NCI-H526 treated with DMSO at 0.1 percent for 48 hours (cell line): ENCODE data around the gene ME1.
"Not testable (repeated sequence)": the region's sequence is repeated elsewhere in the genome, so short reads cannot be mapped to it uniquely, and the experiment has no call there.

Experiments used
- DNase-seq: peaks from one replicate; lab custom pipeline; 2025; lab: John Stamatoyannopoulos, UW

Gene ME1

DNA sequence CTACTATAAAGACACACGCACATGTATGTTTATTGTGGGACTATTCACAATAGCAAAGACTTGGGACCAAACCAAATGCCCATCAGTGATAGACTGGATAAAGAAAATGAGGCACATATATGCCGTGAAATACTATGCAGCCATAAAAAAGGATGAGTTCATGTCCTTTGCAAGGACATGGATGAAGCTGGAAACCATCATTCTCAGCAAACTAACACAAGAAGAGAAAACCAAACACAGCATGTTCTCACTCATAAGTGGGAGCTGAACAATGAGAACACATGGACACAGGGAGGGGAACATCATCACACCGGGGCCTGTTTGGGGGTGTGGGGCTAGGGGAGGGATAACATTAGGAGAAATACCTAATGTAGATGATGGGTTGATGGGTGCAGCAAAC lies 174.1 kb downstream of the ME1 start:
- not testable (repeated sequence) for DNase-seq

DNA sequence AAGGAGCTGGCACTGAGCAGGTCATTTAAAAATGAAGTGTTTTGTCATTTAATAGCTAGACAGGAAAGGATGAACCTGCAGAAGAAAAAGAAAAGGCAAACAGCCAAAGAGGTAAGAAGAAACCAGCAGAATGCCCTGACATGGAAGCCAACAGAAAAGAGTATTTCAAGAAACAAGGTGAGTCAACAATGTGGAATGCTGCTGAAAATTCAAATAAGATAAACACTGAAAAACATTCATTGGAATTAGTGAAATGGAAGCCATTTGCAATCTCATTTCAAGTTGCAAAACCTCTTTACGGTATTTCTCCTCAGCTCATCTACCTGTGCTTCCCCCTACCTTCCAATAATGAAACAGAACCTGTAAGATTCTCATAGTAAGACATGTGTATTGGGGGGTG lies 178.1 kb downstream of the ME1 start:
- no peak for DNase-seq

GRCh38 chr6:83250235-83250634 lies 180.6 kb downstream of the ME1 start:
- DNase-seq, result no peak

GRCh38 chr6:83247471-83247870 lies 183.4 kb downstream of the ME1 start:
- no peak for DNase-seq

DNA sequence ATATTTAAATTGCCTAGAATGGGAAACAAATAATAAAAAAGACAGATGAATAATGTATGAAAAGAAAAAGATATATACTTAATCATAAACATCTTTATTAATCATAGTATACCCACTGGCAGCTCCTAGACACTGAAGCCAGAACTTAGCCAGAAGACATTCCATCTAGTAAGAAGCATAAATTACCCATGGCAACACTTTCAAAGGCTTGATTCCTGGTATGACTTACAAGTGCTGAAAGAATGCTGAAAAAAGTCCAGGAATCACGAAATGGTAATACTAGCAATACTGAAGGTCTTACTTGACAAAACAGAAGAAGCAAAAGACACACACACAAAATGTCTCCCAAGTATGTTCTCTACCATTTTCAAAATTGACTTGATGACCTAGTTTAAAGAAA lies 199.7 kb downstream of the ME1 start:
- DNase-seq, result no peak

DNA sequence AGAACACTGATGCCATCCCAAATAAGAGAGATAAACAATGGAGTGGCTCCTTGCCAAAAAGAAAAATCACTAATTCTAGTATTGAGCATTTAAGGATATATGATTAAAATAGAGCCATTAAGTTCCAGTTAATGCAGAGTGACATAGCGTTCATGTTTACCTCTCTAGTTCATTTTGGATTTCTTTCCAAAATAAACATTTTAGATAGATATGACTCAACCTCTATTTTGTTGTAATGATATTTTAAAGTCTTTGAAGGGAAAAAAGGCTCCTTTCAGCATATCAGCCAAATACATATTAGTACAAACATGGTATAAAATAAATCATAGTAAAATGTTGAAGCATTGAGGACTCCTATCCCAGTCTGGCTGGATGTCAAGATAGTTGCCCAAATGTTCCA lies 204.3 kb downstream of the ME1 start:
- DNase-seq, result no peak

GRCh38 chr6:83221889-83222479 lies 208.9 kb downstream of the ME1 start:
- no peak for DNase-seq

DNA sequence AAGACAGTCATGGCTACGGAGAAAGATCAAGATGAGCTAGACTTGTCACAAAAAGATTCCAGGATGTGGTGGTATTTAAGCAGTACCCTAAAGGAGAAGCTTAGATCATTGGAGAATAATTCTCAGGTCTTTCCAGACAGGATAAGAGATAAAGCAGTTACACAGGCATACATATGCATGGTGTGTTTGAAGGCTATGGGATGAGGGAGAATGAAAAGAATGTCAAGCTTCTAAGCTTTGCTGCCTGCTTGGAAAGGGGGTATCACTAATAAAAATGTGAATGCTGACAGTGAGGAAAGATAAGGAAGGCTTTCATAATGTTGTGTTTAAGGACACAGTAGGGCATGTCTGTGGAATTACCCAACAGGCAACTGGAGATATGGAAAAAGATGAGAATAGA lies 209.6 kb downstream of the ME1 start:
- DNase-seq, result no peak

GRCh38 chr6:83220121-83220520 lies 210.7 kb downstream of the ME1 start:
- no peak for DNase-seq

DNA sequence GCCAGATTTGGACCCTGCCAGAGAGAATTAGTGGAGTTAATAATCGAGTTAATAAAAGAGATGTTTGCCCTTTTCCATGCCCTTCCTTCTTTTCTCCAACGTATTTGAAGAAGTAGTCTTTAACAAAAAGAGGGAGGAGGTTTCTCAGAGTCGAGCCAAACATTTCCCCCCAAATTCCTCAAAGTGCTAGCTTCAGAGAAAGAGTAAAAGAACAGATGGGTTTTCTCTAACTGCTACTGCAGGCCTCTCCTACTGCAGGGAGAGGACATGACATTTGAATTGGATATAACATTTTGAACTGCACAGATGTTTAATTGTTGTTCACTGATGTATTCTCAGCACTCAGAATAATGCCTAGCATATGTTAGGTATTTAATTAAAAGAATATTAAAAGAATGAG lies 212.2 kb downstream of the ME1 start:
- DNase-seq, result no peak

GRCh38 chr6:83216806-83217205 lies 214.0 kb downstream of the ME1 start:
- DNase-seq, result no peak

DNA sequence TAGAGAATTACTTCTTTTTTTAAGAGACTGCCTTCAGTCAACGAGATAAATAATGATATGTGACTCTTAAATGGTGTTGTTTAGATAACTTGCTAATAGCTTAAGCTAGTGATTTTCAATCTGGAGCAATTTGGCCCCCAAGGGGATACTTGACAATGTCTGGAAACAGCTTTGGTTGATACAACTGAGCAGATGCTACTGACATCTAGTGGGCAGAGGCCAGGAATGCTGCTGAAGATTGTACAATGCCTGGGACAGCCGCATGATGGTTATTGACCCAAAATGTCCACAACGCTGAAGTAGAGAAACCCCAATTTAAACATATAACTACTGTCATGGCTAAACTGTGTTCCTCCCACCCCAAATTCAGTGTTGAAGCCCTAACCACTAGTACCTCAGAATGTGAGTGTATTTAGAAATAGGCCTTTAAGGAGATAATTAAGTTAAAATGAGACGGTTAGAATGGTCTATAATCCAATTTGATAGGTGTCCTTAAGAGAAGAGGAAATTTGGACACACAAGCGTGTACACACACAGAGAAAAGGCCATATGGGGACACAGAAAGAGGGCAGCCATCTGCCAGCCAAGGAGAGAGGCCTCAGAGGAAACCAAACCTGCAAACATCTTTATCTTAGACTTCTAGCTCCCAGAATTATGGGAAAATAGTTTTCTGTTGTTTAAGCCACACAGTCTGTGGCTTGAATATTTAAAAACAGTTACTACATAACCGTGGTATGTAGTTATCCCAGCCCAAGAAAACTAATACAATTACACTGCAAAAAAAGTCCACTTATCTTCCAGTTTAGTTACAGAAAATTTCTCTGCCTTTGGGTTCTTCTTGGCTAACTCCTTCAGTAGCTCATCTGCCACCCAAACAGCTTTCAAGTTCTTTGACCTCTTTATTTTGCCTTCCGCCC lies 215.5 kb downstream of the ME1 start:
- DNase-seq, result peak; percentile 48

- DNase-seq, result no peak
Observed at GRCh38 chr6:83202031-83202430, 228.8 kb downstream of the ME1 start.

DNA sequence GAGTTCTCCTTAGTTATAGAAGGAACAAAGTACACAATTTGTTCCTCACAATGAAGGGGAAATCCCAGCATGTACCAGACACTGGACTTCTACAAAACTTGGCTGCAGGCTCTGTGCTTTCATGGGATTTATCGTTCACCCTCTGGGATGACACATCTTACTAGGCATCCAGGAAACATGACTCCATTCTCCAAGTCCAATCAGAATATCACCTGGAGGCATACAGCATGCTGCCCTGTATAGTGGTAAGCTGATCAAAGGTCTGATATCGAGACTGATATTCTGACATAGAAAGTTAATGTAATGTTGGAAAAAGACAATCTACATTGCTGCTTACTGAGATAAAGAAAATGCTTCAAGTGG lies 231.0 kb downstream of the ME1 start:
- no peak for DNase-seq

GRCh38 chr6:83199173-83199862 lies 231.5 kb downstream of the ME1 start:
- DNase-seq, result no peak

GRCh38 chr6:83198486-83199172 lies 232.2 kb downstream of the ME1 start:
- DNase-seq, result no peak

DNA sequence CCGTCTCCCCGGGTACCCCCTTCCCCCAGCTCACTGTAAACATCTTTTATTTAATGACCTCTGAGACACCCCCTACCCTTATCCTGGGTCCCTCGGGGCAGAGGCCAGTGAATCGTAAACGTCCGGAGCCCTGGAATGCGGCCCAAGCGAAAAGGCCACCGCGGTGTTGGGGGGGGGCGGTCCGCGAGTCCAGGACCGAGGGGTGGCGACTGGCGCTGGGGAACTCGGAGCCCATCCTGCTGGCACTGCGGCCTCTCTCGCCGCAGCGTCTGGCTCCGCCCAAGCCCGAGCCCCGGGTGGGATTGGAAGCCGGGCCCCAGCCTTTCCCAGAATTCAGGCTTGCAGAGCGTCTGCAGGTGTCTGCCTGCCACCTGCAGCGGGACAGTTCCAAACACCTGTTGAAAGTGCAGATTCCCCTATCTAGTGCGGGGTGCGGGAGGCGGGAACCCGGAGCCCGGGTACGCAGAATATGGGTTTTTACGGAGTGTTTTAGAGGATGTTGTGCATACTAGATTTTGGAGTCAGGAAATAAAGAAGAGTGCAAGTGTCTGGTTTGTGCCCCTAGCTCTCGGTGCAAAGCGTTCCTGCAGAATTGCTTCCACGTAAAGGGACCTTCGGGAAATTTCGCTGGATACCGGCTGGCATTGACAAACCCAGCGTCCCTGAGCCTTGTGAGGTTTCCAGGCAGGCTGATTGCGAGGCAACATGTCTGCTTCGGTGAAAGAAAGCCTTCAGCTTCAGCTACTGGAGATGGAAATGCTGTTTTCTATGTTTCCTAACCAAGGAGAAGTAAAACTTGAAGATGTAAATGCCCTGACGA lies 236.9 kb downstream of the ME1 start:
- DNase-seq, result peak; percentile 75

DNA sequence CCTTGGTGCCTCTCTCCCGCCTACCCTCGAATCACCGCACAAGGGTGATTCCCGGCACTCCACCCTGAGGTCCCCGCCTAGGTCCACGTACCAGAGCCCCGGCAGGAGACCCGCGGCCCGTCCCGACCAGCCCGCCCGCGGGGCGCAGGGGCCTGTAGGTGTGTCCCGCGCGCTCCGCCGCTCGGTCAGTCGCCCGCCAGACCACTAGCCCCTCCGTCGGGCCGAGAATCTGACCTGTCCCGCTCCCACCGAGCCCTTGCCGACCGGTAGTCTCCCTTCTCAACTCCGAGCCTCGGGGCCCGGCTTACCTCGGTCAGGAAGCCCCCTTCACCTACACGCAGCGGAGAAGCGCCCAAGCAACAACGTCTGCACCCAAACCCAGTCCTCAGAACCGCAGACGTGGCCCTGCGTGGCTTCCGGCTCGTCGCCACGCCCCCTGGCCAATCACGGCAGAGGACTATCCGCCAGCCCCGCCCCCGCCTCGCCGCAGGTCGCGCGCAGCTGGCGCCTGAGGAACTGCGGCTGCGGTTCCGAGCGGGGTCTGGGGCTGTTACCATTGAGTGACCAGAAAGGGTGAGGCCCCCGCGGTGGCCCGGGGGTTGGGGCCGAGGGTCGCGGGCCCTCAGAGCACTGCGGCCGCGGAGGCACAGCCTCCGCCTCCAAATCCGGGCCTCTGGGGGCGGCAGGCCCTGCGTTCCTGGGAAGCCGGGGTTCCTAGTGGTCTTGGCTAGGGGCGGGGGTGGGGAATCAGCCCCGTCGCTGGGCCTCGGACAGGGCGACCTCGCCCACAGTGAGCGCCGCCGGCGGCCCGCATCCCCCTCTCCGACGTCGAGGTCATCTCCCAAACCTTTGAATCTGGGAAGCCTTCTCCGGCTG lies 237.7 kb downstream of the ME1 start, which contains the start of the genes PGM3 and RWDD2A:
PGM3 (minus strand) TSS at position 395 of the 876 bp plus-strand sequence. CDS start 2,253 bp downstream, outside the sequence.
RWDD2A (plus strand) TSS at position 487 of the 876 bp plus-strand sequence. CDS start 1,095 bp downstream, outside the sequence.
- DNase-seq, result peak; percentile 76

GRCh38 chr6:83192456-83192855 lies 238.4 kb downstream of the ME1 start:
- no peak for DNase-seq

DNA sequence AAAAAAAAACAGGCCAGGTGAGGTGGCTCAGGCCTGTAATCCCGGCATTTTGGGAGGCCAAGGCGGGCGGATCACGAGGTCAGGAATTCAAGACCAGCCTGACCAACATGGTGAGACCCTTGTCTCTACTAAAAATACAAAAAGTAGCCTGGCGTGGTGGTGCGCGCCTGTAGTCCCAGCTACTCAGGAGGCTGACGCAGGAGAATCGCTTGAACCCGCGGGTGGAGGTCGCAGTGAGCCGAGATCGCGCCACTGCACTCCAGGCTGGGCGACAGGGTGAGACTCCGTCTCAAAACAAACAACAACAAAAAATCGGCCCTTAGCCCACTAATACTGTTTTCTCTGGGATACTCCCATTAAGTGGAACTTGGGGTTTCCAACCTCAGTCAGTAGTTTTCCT lies 238.9 kb downstream of the ME1 start:
- DNase-seq, result not testable (repeated sequence)
